KBM-7 (cell line): ENCODE data around the gene MAP3K19.
"Not testable (repeated sequence)": the region's sequence is repeated elsewhere in the genome, so short reads cannot be mapped to it uniquely, and the experiment has no call there.

Experiments used
- DNase-seq: peaks from one replicate; pipeline ENCODE4 v3.0.0-alpha.2; 2015
- in situ Hi-C: fragments of 300-500 bp; cut with MboI; formaldehyde crosslinking; loops from 2 replicates; pipeline ENCODE4 v1.14.3; 2020; ENCODE audit warnings: low sequenced_read_pairs, low pct_unique_long_range_greater_than_20kb, mixed read lengths

Gene MAP3K19

GRCh38 chr2:135052997-135053474, 5.8 kb upstream of the MAP3K19 start:
- no peak for DNase-seq
- in situ Hi-C loops = no loop called here

- in situ Hi-C loops = no loop called here
- peak; percentile 87 for DNase-seq
Measured at GRCh38 chr2:135052042-135052876, 5.0 kb upstream of the MAP3K19 start, which contains the start of gene RAB3GAP1. TSS of gene RAB3GAP1 (plus strand) at chr2:135052292. CDS start at chr2:135052308, 16 bp downstream.

GRCh38 chr2:135050684-135051083, 3.4 kb upstream of the MAP3K19 start:
- DNase-seq = no peak
- in situ Hi-C loops = no loop called here

GRCh38 chr2:135050132-135050531, 2.9 kb upstream of the MAP3K19 start:
- no peak for DNase-seq
- in situ Hi-C loops = no loop called here

GRCh38 chr2:135048122-135048521, 875 bp upstream of the MAP3K19 start:
- DNase-seq = no peak
- in situ Hi-C loops = no loop called here

GRCh38 chr2:135043345-135043744, 3.9 kb downstream of the MAP3K19 start:
- DNase-seq = peak; percentile 15
- in situ Hi-C loops = no loop called here

- in situ Hi-C loops = no loop called here
- no peak for DNase-seq
Measured at GRCh38 chr2:135037831-135038230, 9.4 kb downstream of the MAP3K19 start.

- DNase-seq, in situ Hi-C loops: not testable (repeated sequence)
Measured at GRCh38 chr2:135033216-135033615, 14.0 kb downstream of the MAP3K19 start.

- in situ Hi-C loops = no loop called here
Measured at GRCh38 chr2:135030826-135031225, 16.4 kb downstream of the MAP3K19 start.

GRCh38 chr2:135029481-135030134, 17.6 kb downstream of the MAP3K19 start:
- DNase-seq = no peak
- in situ Hi-C loops = no loop called here

More at GRCh38 chr2:135030826-135031225, 16.4 kb downstream of the MAP3K19 start:
- peak; percentile 28 for DNase-seq

- DNase-seq = no peak
- in situ Hi-C loops = no loop called here
Measured at GRCh38 chr2:135023886-135024485, 23.3 kb downstream of the MAP3K19 start.

GRCh38 chr2:135022952-135023880, 24.0 kb downstream of the MAP3K19 start:
- DNase-seq = no peak
- in situ Hi-C loops = no loop called here

GRCh38 chr2:135021618-135022017, 25.6 kb downstream of the MAP3K19 start:
- in situ Hi-C loops = no loop called here
- no peak for DNase-seq

- in situ Hi-C loops = no loop called here
- no peak for DNase-seq
Measured at GRCh38 chr2:135011633-135012032, 35.6 kb downstream of the MAP3K19 start.

GRCh38 chr2:135010200-135010942, 36.9 kb downstream of the MAP3K19 start:
- no peak for DNase-seq
- in situ Hi-C loops = no loop called here

GRCh38 chr2:135009339-135009738, 37.9 kb downstream of the MAP3K19 start:
- no peak for DNase-seq
- in situ Hi-C loops = no loop called here

- in situ Hi-C loops = no loop called here
- no peak for DNase-seq
Measured at GRCh38 chr2:135005753-135006152, 41.5 kb downstream of the MAP3K19 start.

- peak; percentile 79 for DNase-seq
- in situ Hi-C loops = no loop called here
Measured at GRCh38 chr2:135004005-135004746, 43.1 kb downstream of the MAP3K19 start.
